ENCODE results near the gene LOXL3.

DNA sequence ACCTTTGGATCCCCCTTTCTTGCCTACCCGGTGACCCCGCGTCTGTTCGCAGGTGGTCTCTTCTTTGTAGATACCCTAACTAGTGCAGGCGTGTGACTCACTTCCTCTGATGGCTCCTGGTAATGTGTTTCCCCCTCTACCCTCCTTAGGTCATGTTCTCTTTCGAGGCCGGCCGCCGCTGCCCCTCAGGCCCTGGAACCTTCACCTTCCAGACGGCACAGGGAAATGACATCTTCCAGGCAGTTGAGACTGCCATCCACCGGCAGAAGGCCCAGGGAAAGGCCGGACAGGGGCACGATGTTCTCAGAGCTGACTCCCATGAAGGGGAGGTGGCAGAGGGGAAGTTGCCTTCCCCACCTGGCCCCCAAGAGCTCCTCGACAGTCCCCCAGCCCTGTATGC is 2.4 kb upstream of the LOXL3 start:
- TF ChIP-seq CTCF (IDR thresholded peaks at IDR 0.05): no peak
- no peak for TF ChIP-seq POLR2A (IDR thresholded peaks at IDR 0.05)

Data from thyroid gland (tissue), 4 donors.